HG03159 (cell line): Measurements from ENCODE around the gene ZNF782.
"Not testable (repeated sequence)": the region's sequence is repeated elsewhere in the genome, so short reads cannot be mapped to it uniquely, and the experiment has no call there.

Experiments used
- ATAC-seq: cut with Tn5 transposase; IDR thresholded peaks from one replicate; pipeline ENCODE4 v1.9.1; 2021; ENCODE audit warnings: mild to moderate bottlenecking, moderate library complexity; ENCODE audit not compliant: unreplicated experiment

The ZNF782 gene

GRCh38 chr9:96854651-96855273, 448 bp upstream of the ZNF782 start:
- no peak for ATAC-seq

GRCh38 chr9:96852676-96853075, 1.6 kb downstream of the ZNF782 start:
- ATAC-seq: no peak

GRCh38 chr9:96844040-96844439, 10.3 kb downstream of the ZNF782 start:
- no peak for ATAC-seq

GRCh38 chr9:96818533-96818932, 35.8 kb downstream of the ZNF782 start:
- no peak for ATAC-seq

GRCh38 chr9:96817973-96818372, 36.3 kb downstream of the ZNF782 start:
- no peak for ATAC-seq

GRCh38 chr9:96813607-96814006, 40.7 kb downstream of the ZNF782 start:
- no peak for ATAC-seq

- ATAC-seq: not testable (repeated sequence)
Measured at GRCh38 chr9:96798959-96799358, 55.4 kb downstream of the ZNF782 start.

- ATAC-seq: no peak
Measured at GRCh38 chr9:96784021-96784420, 70.3 kb downstream of the ZNF782 start.

GRCh38 chr9:96782235-96782634, 72.1 kb downstream of the ZNF782 start:
- ATAC-seq: no peak

- no peak for ATAC-seq
Measured at GRCh38 chr9:96781552-96781951, 72.8 kb downstream of the ZNF782 start.

- ATAC-seq: no peak
Measured at GRCh38 chr9:96779089-96779488, 75.2 kb downstream of the ZNF782 start.

GRCh38 chr9:96777426-96777864, 76.9 kb downstream of the ZNF782 start:
- ATAC-seq: no peak

GRCh38 chr9:96771124-96771523, 83.2 kb downstream of the ZNF782 start:
- no peak for ATAC-seq

GRCh38 chr9:96769989-96770388, 84.3 kb downstream of the ZNF782 start:
- ATAC-seq: no peak
